ENCODE results near the gene ZCCHC14. TPM values are rescaled to one million over a fixed set of nuclear protein-coding genes. Genes with fewer than 3 reads are reported as not detected.

The ZCCHC14 gene
- total and polyA plus RNA-seq, 8 donors: 23.4 to 38.7 (median 31.4) TPM

GRCh38 chr16:87441886-87442580 is 50.8 kb downstream of the ZCCHC14 start:
- no peak overlapping the region for H3K27ac ChIP-seq
- DNase-seq (peak in 1 of 4 donors; percentile 21), ATAC-seq (no peak)
- intact Hi-C loops (cut with DNase I): no loop called here
- peaks cover 0 to 20% of the 10 kb centered on the region in 2 donors for H3K36me3 ChIP-seq
- TF ChIP-seq, protein P1, sequence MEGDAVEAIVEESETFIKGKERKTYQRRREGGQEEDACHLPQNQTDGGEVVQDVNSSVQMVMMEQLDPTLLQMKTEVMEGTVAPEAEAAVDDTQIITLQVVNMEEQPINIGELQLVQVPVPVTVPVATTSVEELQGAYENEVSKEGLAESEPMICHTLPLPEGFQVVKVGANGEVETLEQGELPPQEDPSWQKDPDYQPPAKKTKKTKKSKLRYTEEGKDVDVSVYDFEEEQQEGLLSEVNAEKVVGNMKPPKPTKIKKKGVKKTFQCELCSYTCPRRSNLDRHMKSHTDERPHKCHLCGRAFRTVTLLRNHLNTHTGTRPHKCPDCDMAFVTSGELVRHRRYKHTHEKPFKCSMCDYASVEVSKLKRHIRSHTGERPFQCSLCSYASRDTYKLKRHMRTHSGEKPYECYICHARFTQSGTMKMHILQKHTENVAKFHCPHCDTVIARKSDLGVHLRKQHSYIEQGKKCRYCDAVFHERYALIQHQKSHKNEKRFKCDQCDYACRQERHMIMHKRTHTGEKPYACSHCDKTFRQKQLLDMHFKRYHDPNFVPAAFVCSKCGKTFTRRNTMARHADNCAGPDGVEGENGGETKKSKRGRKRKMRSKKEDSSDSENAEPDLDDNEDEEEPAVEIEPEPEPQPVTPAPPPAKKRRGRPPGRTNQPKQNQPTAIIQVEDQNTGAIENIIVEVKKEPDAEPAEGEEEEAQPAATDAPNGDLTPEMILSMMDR (IDR thresholded peaks at IDR 0.05): no peak
- H3K4me1 ChIP-seq: peaks cover 0 to 11% of the 10 kb centered on the region in 2 donors
- no peak overlapping the region for H3K4me3 ChIP-seq
- H3K27me3 ChIP-seq: no peaks in the 10 kb centered on the region
- H3K9me3 ChIP-seq: no peaks in the 10 kb centered on the region

GRCh38 chr16:87439926-87440325 is 52.9 kb downstream of the ZCCHC14 start:
- Histone ChIP-seq H3K27me3 (no peaks in the 10 kb centered on the region), H3K36me3 (peaks cover 0 to 4% of the 10 kb centered on the region in 2 donors), H3K4me3 (no peak overlapping the region), H3K27ac (no peak overlapping the region), H3K4me1 (peaks cover 8 to 31% of the 10 kb centered on the region in 2 donors), H3K9me3 (no peaks in the 10 kb centered on the region)
- ATAC-seq: no peak
- TF ChIP-seq, protein P1 (IDR thresholded peaks at IDR 0.05): no peak
- no peak for DNase-seq
- intact Hi-C loops (cut with DNase I): no loop called here

GRCh38 chr16:87438611-87438985 is 54.2 kb downstream of the ZCCHC14 start:
- Histone ChIP-seq H3K36me3 (no peaks in the 10 kb centered on the region), H3K27ac (no peak overlapping the region), H3K4me1 (peaks cover 8 to 37% of the 10 kb centered on the region in 2 donors), H3K9me3 (no peaks in the 10 kb centered on the region), H3K27me3 (no peaks in the 10 kb centered on the region), H3K4me3 (no peak overlapping the region)
- intact Hi-C loops (cut with DNase I): no loop called here
- TF ChIP-seq, protein P1 (IDR thresholded peaks at IDR 0.05): no peak
- DNase-seq (no peak), ATAC-seq (no peak)

DNA sequence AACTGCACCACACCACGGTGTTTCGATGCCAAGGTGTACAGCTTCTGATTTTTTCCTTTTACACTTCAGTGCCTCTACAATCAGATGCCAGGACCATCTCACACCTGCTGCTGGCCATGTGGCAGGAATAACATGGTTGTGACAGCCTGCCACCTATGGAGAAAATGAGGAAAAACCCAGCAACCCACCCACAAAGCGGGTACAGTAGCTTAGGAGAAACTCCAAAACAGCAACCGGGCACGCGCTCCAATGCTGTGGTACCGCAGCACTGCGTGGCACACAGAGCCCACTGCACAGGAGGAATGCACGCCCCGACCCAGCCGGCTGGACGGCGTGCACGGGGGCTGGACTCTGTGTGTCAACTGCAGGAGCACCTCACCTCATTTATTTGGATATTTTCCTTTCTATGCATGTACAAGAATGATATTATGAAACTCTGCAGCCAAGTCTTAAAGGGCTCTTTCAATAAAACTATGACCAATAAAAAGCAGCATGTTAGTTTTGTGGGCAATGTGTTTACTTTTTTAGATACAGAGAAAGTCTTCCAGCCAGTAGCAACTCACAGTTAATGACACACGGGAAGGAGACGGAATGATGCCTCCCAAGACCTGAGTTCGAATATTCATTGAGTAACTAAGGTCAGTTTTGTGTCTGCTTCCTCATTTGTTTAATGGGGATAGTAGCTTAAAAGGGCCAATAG is 54.8 kb downstream of the ZCCHC14 start:
- Histone ChIP-seq H3K27me3 (no peaks in the 10 kb centered on the region), H3K9me3 (no peaks in the 10 kb centered on the region), H3K27ac (no peak overlapping the region), H3K4me3 (no peak overlapping the region), H3K4me1 (peaks cover 8 to 37% of the 10 kb centered on the region in 2 donors), H3K36me3 (no peaks in the 10 kb centered on the region)
- intact Hi-C loops (cut with DNase I): no loop called here
- no peak for ATAC-seq
- TF ChIP-seq, protein P1 (IDR thresholded peaks at IDR 0.05): no peak
- DNase-seq: no peak

GRCh38 chr16:87437327-87437726 is 55.5 kb downstream of the ZCCHC14 start:
- ATAC-seq: no peak

More at GRCh38 chr16:87437327-87437726, 55.5 kb downstream of the ZCCHC14 start:
- TF ChIP-seq, protein P1 (IDR thresholded peaks at IDR 0.05): no peak
- Histone ChIP-seq H3K36me3 (peaks cover 0 to 5% of the 10 kb centered on the region in 2 donors), H3K4me3 (no peak overlapping the region), H3K9me3 (no peaks in the 10 kb centered on the region), H3K27me3 (no peaks in the 10 kb centered on the region), H3K4me1 (peaks cover 8 to 37% of the 10 kb centered on the region in 2 donors), H3K27ac (no peak overlapping the region)
- no peak for DNase-seq
- intact Hi-C loops (cut with DNase I): no loop called here
